B cell (primary cell): ENCODE data around the gene TIMM8A. TPM values are rescaled to one million over a fixed set of nuclear protein-coding genes. Genes with fewer than 3 reads are reported as not detected.

Experiments used
- ATAC-seq: fragments of 200-7000 bp; cut with Tn5 transposase; one replicate; pipeline ENCODE4 v1.10.0; 2021; ENCODE audit warnings: low read depth, mild to moderate bottlenecking, moderate number of reproducible peaks, moderate library complexity
- CTCF ChIA-PET: fragments of 350-600 bp; sonication (Branson Sonifier 250); formaldehyde crosslinking; loops from one replicate; lab custom pipeline; 2021; ENCODE audit warnings: antibody characterized with exemption, inconsistent platforms; lab: Charles Lee
- POLR2A ChIA-PET: fragments of 350-600 bp; sonication (Branson Sonifier 250); formaldehyde crosslinking; loops from one replicate; lab custom pipeline; 2021; ENCODE audit warnings: antibody characterized with exemption; lab: Charles Lee
- DNase-seq: peaks from one replicate; pipeline ENCODE4 v3.0.0; 2013
- H2AFZ ChIP-seq: 2 replicates; pipeline ENCODE4 v1.6.1; 2012; ENCODE audit warnings: mild to moderate bottlenecking, low read depth, low read length; ENCODE audit not compliant: insufficient read depth, poor library complexity, severe bottlenecking
- H3K27ac ChIP-seq, 2 donors: 1 replicate in 1 of 2; 2 replicates in 1 of 2; pipeline ENCODE4 v1.5.1; 2012 to 2013; ENCODE audit warnings: low read length in 2 of 2, mild to moderate bottlenecking in 2 of 2, moderate library complexity in 1 of 2
- H3K27me3 ChIP-seq, 4 experiments: fragments of 200-600 bp in 1 of 4; sonication (generic) in 1 of 4; replicated peaks in 1 of 4; 1 replicate in 2 of 4; 2 replicates in 2 of 4; pipeline versions ENCODE4 v1.6.1 to v1.7.0; 2013 to 2016; ENCODE audit warnings: low read length in 3 of 4, mild to moderate bottlenecking in 2 of 4, mixed read lengths in 1 of 4, moderate library complexity in 1 of 4; ENCODE audit not compliant: insufficient read depth in 4 of 4, control insufficient read depth in 3 of 4; ENCODE audit errors: control extremely low read depth in 1 of 4
- H3K36me3 ChIP-seq, 2 experiments: replicated peaks in 1 of 2; 1 replicate in 1 of 2; 2 replicates in 1 of 2; pipeline versions ENCODE4 v1.6.1 to v1.7.1; 2013; ENCODE audit warnings: low read length in 1 of 2; ENCODE audit not compliant: insufficient read depth in 2 of 2, control insufficient read depth in 1 of 2; ENCODE audit errors: control extremely low read depth in 1 of 2, extremely low read depth in 1 of 2
- H3K4me1 ChIP-seq, 2 donors: fragments of 200-600 bp in 1 of 2; sonication (generic) in 1 of 2; 1 replicate in 1 of 2; 2 replicates in 1 of 2; pipeline versions ENCODE4 v1.5.1 to v1.6.1; 2013 to 2017; ENCODE audit warnings: low read length in 2 of 2; ENCODE audit not compliant: control insufficient read depth in 2 of 2, insufficient read depth in 2 of 2
- H3K4me2 ChIP-seq: replicated peaks from 2 replicates; pipeline ENCODE3; 2012; ENCODE audit warnings: mild to moderate bottlenecking, low read depth, low read length; ENCODE audit not compliant: poor library complexity, severe bottlenecking
- H3K4me3 ChIP-seq, 5 experiments: fragments of 200-600 bp in 1 of 5; sonication (generic) in 1 of 5; 1 replicate in 3 of 5; 2 replicates in 2 of 5; pipeline versions ENCODE4 v1.5.1 to v1.7.0; 2011 to 2016; ENCODE audit warnings: low read length in 4 of 5, mild to moderate bottlenecking in 4 of 5, low read depth in 2 of 5, control low read depth in 1 of 5, moderate library complexity in 1 of 5; ENCODE audit not compliant: insufficient read depth in 1 of 5; ENCODE audit errors: control extremely low read depth in 1 of 5, extremely low read depth in 1 of 5
- H3K79me2 ChIP-seq: fragments of 200-600 bp; sonication (generic); one replicate; pipeline ENCODE4 v1.6.0; 2016; ENCODE audit warnings: low read length; ENCODE audit not compliant: control insufficient read depth, insufficient read depth
- H3K9ac ChIP-seq: fragments of 200-600 bp; sonication (generic); 2 replicates; pipeline ENCODE4 v1.6.1; 2017; ENCODE audit warnings: mild to moderate bottlenecking, low read length, moderate library complexity
- H3K9me3 ChIP-seq, 3 donors: one replicate each; pipeline versions ENCODE4 v1.6.1 to v1.7.1; 2013; ENCODE audit warnings: low read length in 2 of 3; ENCODE audit not compliant: control insufficient read depth in 2 of 3, insufficient read depth in 1 of 3; ENCODE audit errors: control extremely low read depth in 1 of 3
- H4K20me1 ChIP-seq: 2 replicates; pipeline ENCODE4 v1.6.0; 2012; ENCODE audit warnings: mild to moderate bottlenecking, low read length; ENCODE audit not compliant: insufficient read depth, control insufficient read depth, poor library complexity, severe bottlenecking
- H3K27ac Mint-ChIP-seq: one replicate; pipeline ENCODE4 v1.8.0; 2021; ENCODE audit warnings: mixed read lengths
- H3K27me3 Mint-ChIP-seq: one replicate; pipeline ENCODE4 v1.8.0; 2021; ENCODE audit warnings: mixed read lengths
- H3K4me1 Mint-ChIP-seq: one replicate; pipeline ENCODE4 v1.8.0; 2021; ENCODE audit warnings: mixed read lengths
- H3K4me3 Mint-ChIP-seq: one replicate; pipeline ENCODE4 v1.8.0; 2021; ENCODE audit warnings: mixed read lengths
- H3K9me3 Mint-ChIP-seq: one replicate; pipeline ENCODE4 v1.8.0; 2022; ENCODE audit warnings: mixed read lengths; ENCODE audit not compliant: insufficient read depth
- CTCF ChIP-seq: fragments of 200-600 bp; IDR thresholded peaks from one replicate; pipeline ENCODE4 v1.8.0; 2022; ENCODE audit warnings: antibody characterized with exemption, mild to moderate bottlenecking
- EZH2 ChIP-seq: IDR thresholded peaks from 2 replicates; pipeline ENCODE4 v1.6.1; 2012; ENCODE audit warnings: borderline replicate concordance, low read depth, mild to moderate bottlenecking, moderate library complexity, low read length; ENCODE audit not compliant: insufficient read depth, poor library complexity, severe bottlenecking
- WGBS: methylation state at CpG from one replicate; pipeline ENCODE4 v1.1.5; 2013; ENCODE audit warnings: missing lambda C conversion rate; ENCODE audit not compliant: insufficient coverage; 5-methylcytosine and 5-hydroxymethylcytosine counted together
- intact Hi-C: fragments of 100-400 bp; cut with micrococcal nuclease; formaldehyde crosslinking; loops from one replicate; pipeline ENCODE4 v1.10.0; 2022
- polyA minus RNA-seq: library from RNA; depleted of rRNA, polyadenylated mRNA; stranded (reverse); fragments of >200 nt; gene quantifications from 2 replicates; pipeline ENCODE4 v1.2.3, GENCODE V29; 2012
- polyA plus RNA-seq: library from polyadenylated mRNA; depleted of rRNA; stranded (reverse); fragments of >200 nt; gene quantifications from 2 replicates; pipeline ENCODE4 v1.2.3, GENCODE V29; 2012
- total RNA-seq, 2 donors: library from RNA; stranded (reverse); fragments of 120-200 nt in 1 of 2; gene quantifications; 1 replicate in 1 of 2; 2 replicates in 1 of 2; pipeline versions ENCODE4 v1.2.3 to v1.2.4, GENCODE V29; 2013 to 2022

TIMM8A gene
- total RNA-seq, result 12.0 and 13.4 TPM in 2 replicates
- 4.5 TPM for total RNA-seq (2013)
- polyA plus RNA-seq, result 4.0 and 4.1 TPM in 2 replicates
- polyA minus RNA-seq, result 2.1 and 3.0 TPM in 2 replicates

GRCh38 chrX:101348452-101349192 is at the start of gene TIMM8A:
Gene TIMM8A, minus strand, starts transcription at chrX:101348742. Its CDS starts 78 bp downstream, at chrX:101348664.
- ATAC-seq (peak; percentile 99), DNase-seq (peak; percentile 82)
- peak within 1 kb of the TSS; percentile 76 for H3K9ac ChIP-seq
- H3K4me3 ChIP-seq, result peak within 1 kb of the TSS; percentile 64 to 81 (median 74)
- Mint-ChIP-seq H3K4me1 (peaks cover 12% of the 10 kb centered on the region), H3K9me3 (no peaks in the 10 kb centered on the region), H3K4me3 (peak within 1 kb of the TSS; percentile 92), H3K27ac (peak within 1 kb of the TSS; percentile 86), H3K27me3 (no peaks in the 10 kb centered on the region)
- H2AFZ ChIP-seq, result peak within 1 kb of the TSS; percentile 86
- no peaks in the 10 kb centered on the region for H3K27me3 ChIP-seq
- no peaks in the 10 kb centered on the region for H3K9me3 ChIP-seq
- ChIA-PET CTCF (interaction anchor here (1.8 kb wide), 2 partner anchors 42 to 69 kb away, joined by 5 to 12 read pairs; partner anchors contain the start of gene RPL36A), POLR2A (interaction anchor here (0.5 to 1.1 kb wide), 3 partner anchors 35 to 70 kb away, joined by 4 to 5 read pairs (median 4); partner anchors contain the start of gene RPL36A)
- intact Hi-C loops, result loop anchor here (1.0 to 2.0 kb wide), 2 partner anchors 42 to 60 kb away; partner anchors contain the start of gene HNRNPH2
- peaks cover 3 to 15% of the 10 kb centered on the region in 2 donors for H3K4me1 ChIP-seq
- H3K79me2 ChIP-seq, result peaks cover 30% of the 10 kb centered on the region
- H3K36me3 ChIP-seq, result peaks cover 2 to 24% of the 10 kb centered on the region in 2 experiments
- no peaks in the 10 kb centered on the region for H4K20me1 ChIP-seq
- H3K27ac ChIP-seq, result peak within 1 kb of the TSS; percentile 55 to 81
- 0% methylated on average over 15 of the region's 55 CpGs for WGBS
- TF ChIP-seq EZH2 (no peak), CTCF (no peak)
- H3K4me2 ChIP-seq, result peak within 1 kb of the TSS; percentile 74

GRCh38 chrX:101397779-101398178 is 49.2 kb upstream of the TIMM8A start:
- Histone ChIP-seq H3K4me3 (no peak overlapping the region), H3K9me3 (no peaks in the 10 kb centered on the region), H4K20me1 (no peaks in the 10 kb centered on the region), H3K4me2 (no peak overlapping the region), H3K27ac (no peak overlapping the region), H3K27me3 (no peaks in the 10 kb centered on the region), H3K36me3 (peaks cover 0 to 12% of the 10 kb centered on the region in 2 experiments), H3K4me1 (no peaks in the 10 kb centered on the region), H2AFZ (no peak overlapping the region), H3K9ac (no peak overlapping the region), H3K79me2 (no peaks in the 10 kb centered on the region)
- ChIA-PET CTCF (interaction anchor here (0.6 kb wide), 2 partner anchors 40 to 46 kb away, joined by 3 read pairs; no protein-coding TSS in a partner anchor), POLR2A (no interaction called here)
- no peak for TF ChIP-seq EZH2
- TF ChIP-seq CTCF, result no peak
- Mint-ChIP-seq H3K9me3 (no peaks in the 10 kb centered on the region), H3K27me3 (no peaks in the 10 kb centered on the region), H3K27ac (no peak overlapping the region), H3K4me3 (no peak overlapping the region), H3K4me1 (peaks cover 13% of the 10 kb centered on the region)
- WGBS, result no CpG with 5 or more reads among the region's 4 CpGs
- intact Hi-C loops, result no loop called here
- ATAC-seq (no peak), DNase-seq (no peak)
